Left ventricle myocardium superior (tissue), 1 donor: ENCODE data around the gene BMP8B. TPM values are rescaled to one million over a fixed set of nuclear protein-coding genes. Genes with fewer than 3 reads are reported as not detected.
A peak's percentile ranks its signal among the peaks of the same experiment; 100 is the strongest.
"Not testable (repeated sequence)": the region's sequence is repeated elsewhere in the genome, so short reads cannot be mapped to it uniquely, and the experiment has no call there.

Experiments
- ATAC-seq: fragments of 200-7000 bp; cut with Tn5 transposase; one replicate; pipeline ENCODE4 v1.9.1; 2020; ENCODE audit warnings: mild to moderate bottlenecking, moderate library complexity
- DNase-seq: peaks from one replicate; pipeline ENCODE4 v3.0.0-alpha.2; 2020
- intact Hi-C: fragments of 100-400 bp; cut with micrococcal nuclease; formaldehyde crosslinking; loops from one replicate; pipeline ENCODE4 v1.11.0; 2022
- total RNA-seq: library from RNA; stranded (reverse); fragmentation: NEBNext Ultra II Directional; extraction: Animal tissue kit (Norgen Biotek cat#: 25700); gene quantifications from one replicate; pipeline ENCODE4 v1.2.1, GENCODE V29; 2021
- donor health status: DM: no; HTN: yes; CAD: no; lungs with severe emphysema.

Gene BMP8B
- total RNA-seq, 1 donor from 2014 or later, result 0.40 TPM

DNA sequence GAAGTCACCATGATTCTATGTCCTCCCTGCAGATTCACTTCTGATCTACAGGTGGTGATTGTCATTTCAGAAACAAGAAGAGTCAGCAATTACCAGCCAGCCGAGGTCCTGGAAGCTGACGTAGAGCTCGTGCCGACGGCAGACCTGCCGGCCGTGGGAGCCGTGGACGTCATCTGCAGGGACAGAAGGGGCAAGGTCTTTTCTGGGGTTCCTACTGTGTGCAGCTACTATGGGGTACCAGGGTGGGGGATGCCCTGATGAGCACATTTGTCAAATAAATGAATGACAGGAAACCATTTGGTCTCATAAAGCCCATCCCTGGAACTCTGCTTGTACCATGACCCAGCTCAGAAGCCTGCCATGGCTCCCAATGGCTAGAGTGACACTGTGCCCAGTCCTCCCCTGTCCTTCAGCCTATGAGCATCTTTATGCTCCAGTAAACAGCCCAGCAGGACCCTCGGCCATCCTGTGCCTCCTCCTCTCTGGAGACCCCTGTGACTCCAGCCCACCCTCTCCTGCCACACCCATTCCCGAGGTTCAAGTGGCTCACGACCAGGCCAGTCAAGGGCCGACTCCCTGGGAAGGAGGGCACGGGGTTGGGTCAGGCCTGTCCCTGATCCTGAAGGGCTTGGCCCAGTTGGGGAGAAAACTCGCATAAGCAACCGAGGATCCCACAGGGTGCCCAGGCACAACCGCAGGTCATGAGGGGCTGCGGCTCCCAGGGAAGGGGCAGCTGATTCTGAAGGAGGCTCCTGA, 24.9 kb downstream of the BMP8B start:
- intact Hi-C loops, ATAC-seq, DNase-seq: not testable (repeated sequence)

DNA sequence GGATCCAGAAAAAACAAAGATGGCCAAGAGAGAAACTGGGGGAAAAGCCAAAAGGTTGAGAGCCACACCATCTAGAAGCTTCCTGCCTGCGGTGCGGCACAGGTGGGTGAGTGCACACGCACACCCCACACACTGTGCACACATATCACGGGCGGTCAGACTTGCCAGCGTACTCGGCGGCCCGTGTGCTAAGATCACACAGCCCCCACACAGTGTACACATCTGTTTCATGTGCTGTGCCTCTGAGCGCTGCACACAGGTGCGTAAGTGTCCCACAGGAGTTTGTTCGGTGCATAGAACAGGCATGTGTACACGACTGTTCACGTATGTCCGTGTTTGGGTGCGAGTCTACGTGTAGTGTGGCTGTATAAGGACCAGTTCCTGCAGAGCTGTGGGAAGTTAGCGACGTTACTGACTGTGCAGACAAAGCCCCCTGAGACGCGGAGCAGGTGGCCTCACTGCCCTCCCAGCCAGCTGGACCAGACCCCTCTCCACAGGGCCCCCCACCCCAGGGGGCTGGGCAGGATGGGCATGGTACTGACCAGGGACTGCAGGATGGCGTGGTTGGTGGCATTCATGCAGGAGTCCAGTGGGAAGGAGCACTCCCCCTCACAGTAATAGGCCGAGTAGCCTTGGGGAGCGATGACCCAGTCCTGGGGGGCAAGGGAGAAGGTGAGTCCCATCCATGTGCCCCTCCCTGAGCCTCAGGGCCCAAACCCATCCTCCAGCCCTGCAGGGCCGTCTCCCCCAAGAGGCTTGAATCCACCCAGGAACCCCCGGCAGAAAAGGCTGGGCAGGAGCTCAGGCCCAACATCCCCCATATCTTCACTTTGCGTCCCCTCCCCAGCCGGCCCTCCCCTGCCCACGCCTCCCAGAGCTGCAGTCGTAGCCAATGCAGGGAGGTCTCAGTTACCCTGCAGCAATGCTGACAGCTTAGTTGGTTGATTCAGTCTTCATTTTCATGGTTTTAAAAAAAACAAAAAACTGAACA, 25.8 kb downstream of the BMP8B start:
- ATAC-seq (no peak), DNase-seq (no peak)
- intact Hi-C loops, result no loop called here

DNA sequence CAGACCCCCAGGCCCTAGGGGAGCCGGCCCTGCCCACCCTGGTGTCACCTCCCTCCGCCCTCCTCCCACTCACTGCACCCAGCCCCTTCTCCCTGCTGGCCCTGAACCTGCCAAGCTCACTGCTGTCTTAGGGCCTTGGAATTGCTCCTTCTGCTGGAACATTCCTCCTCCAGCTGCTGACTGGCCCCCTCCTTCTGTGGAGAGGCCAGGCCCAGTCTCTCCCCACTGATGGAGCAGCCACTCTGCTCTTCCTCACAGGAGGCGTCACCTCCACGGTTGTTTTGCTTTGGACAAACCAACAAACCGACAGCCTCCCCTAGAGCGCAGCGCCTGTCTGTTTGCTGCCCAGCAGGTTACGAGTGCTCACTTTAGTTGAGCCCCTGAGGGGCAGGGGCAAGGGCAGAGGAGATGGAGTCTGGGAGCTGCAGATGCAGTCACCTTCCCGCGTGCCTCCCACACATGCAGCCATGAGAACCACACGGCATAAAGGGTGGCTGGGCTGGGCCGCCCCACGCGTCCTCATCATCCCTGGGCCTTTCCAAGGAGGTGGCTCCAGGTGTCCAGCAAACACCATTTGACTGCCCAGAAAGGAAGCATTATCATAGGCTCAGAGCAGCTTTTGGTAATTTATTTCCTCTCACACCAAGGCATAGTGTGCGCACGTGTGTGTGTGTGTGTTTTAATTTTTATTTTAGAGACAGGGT, 27.0 kb downstream of the BMP8B start:
- DNase-seq (no peak), ATAC-seq (no peak)
- intact Hi-C loops, result no loop called here

DNA sequence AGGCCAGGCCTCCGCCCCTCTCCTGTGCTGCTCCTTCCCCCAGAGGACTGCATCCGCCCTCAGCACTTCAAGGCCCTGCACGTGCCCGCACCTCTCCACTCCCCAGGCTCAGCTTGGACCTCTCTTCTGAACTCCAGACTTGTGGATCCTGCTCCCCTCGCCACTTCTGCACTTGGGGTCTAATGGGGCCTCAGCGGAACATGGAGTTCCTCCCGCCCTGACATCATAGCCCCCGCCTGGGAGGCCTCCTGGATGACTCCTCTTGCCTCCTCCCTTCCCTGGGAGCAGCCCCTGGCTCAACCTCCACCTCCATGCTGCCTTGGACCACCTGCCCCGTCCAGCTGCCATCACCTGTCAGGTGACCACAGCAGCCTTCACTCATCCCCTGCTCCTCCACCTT, 27.6 kb downstream of the BMP8B start:
- intact Hi-C loops, result no loop called here
- ATAC-seq (no peak), DNase-seq (no peak)

- ATAC-seq (no peak), DNase-seq (no peak)
- intact Hi-C loops, result no loop called here
Observed at GRCh38 chr1:39760074-39761008, 28.3 kb downstream of the BMP8B start.

GRCh38 chr1:39759436-39759726, 29.3 kb downstream of the BMP8B start:
- DNase-seq (no peak), ATAC-seq (no peak)
- intact Hi-C loops, result no loop called here

GRCh38 chr1:39758556-39759435, 29.9 kb downstream of the BMP8B start:
- intact Hi-C loops, result no loop called here
- ATAC-seq, result no peak

DNA sequence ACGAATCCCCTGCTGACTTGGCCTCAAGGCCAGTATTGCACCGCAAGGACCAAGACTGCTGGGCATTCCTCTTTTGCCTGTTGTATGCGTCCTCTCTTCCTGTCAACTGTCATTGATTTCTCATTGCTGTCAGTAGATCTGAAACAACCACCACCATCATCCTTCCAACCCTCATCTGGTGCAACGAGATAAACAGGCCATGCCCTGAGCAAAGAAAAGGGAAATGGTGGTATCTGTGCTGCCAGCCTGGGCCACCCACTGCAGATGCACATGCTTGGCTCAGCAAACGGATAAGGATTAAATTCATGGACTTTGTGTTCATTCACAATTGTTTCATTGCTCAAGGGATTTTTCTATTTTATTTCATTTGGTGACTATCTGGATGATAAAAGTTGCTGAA, 31.2 kb downstream of the BMP8B start:
- ATAC-seq (no peak), DNase-seq (no peak)
- intact Hi-C loops, result no loop called here

More at GRCh38 chr1:39758556-39759435, 29.9 kb downstream of the BMP8B start:
- no peak for DNase-seq

GRCh38 chr1:39755965-39756659, 32.6 kb downstream of the BMP8B start:
- intact Hi-C loops, result no loop called here
- DNase-seq (no peak), ATAC-seq (no peak)

- intact Hi-C loops, result no loop called here
- ATAC-seq, result peak; percentile 77
Observed at GRCh38 chr1:39754906-39755504, 33.7 kb downstream of the BMP8B start.

GRCh38 chr1:39754026-39754570, 34.6 kb downstream of the BMP8B start:
- no peak for DNase-seq
- no peak for ATAC-seq
- intact Hi-C loops, result no loop called here

More at GRCh38 chr1:39754906-39755504, 33.7 kb downstream of the BMP8B start:
- DNase-seq, result no peak

GRCh38 chr1:39753132-39754025, 35.3 kb downstream of the BMP8B start:
- no peak for ATAC-seq
- intact Hi-C loops, result no loop called here

GRCh38 chr1:39752703-39753102, 36.0 kb downstream of the BMP8B start:
- no peak for ATAC-seq
- no peak for DNase-seq
- intact Hi-C loops, result no loop called here

More at GRCh38 chr1:39753132-39754025, 35.3 kb downstream of the BMP8B start:
- no peak for DNase-seq

- ATAC-seq (no peak), DNase-seq (no peak)
- intact Hi-C loops, result no loop called here
Observed at GRCh38 chr1:39751595-39751994, 37.1 kb downstream of the BMP8B start.

DNA sequence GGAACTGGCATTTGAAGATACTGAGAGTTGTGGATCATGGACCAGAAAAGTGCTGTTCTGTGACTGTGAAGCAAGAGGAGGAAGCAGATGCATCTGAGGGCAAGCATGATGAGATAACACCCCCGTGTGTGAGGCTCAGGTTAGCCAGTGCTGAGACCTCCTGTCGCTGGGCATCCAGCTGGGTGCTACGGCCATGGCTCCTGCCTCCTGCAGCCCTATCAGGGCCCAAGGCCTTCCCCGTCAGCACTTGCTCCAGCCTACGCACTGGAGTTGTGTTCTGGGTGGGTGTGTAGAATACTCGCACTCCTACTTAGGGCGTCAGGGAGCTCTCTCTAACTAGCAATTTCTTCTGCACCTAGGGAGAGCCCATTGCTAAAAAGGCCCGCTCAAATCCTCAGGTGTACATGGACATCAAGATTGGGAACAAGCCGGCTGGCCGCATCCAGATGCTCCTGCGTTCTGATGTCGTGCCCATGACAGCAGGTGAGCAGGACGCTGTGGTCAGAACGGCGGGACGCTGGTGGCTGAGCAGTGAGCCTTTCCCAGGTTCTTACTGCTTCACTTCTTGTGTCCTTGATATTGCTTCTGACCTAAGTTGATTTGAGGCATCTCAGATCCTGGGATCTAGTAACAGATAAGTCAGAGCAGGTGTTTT, 43.5 kb downstream of the BMP8B start:
- intact Hi-C loops, result no loop called here
- ATAC-seq, result no peak
- no peak for DNase-seq
